Keratinocyte (primary cell): ENCODE data around the gene STX5. TPM values are rescaled to one million over a fixed set of nuclear protein-coding genes. Genes with fewer than 3 reads are reported as not detected.

Experiments
- DNase-seq: peaks from one replicate; pipeline ENCODE4 v3.0.0-alpha.2; 2011; ENCODE audit warnings: low read depth, missing footprints, low spot score
- FAIRE-seq: peaks from 2 replicates; lab custom pipeline; 2011; peaks lifted over from hg19 to GRCh38; lab: Jason Lieb, UNC
- H2AFZ ChIP-seq: 2 replicates; pipeline ENCODE4 v1.6.0; 2012; ENCODE audit warnings: low read length, control low read depth, inconsistent platforms; ENCODE audit not compliant: control insufficient read depth
- H3K27ac ChIP-seq: 2 replicates; pipeline ENCODE4 v1.5.1; 2011; ENCODE audit warnings: low read length; ENCODE audit not compliant: control insufficient read depth, insufficient read depth
- H3K27me3 ChIP-seq: 3 replicates; pipeline ENCODE4 v1.6.0; 2011; ENCODE audit warnings: low read length; ENCODE audit not compliant: control insufficient read depth, insufficient read depth; ENCODE audit errors: extremely low read depth
- H3K36me3 ChIP-seq, 2 experiments: 2 replicates in 1 of 2; 3 replicates in 1 of 2; pipeline ENCODE4 v1.5.1; 2011; ENCODE audit warnings: low read length in 2 of 2, mild to moderate bottlenecking in 1 of 2; ENCODE audit not compliant: control insufficient read depth in 2 of 2, insufficient read depth in 2 of 2; ENCODE audit errors: extremely low read depth in 1 of 2
- H3K4me1 ChIP-seq: 3 replicates; pipeline ENCODE4 v1.5.1; 2011; ENCODE audit warnings: low read length; ENCODE audit not compliant: control insufficient read depth, insufficient read depth; ENCODE audit errors: extremely low read depth
- H3K4me2 ChIP-seq: 3 replicates; pipeline ENCODE4 v1.6.0; 2011; ENCODE audit warnings: low read depth, low read length; ENCODE audit not compliant: control insufficient read depth, insufficient read depth; ENCODE audit errors: extremely low read depth
- H3K4me3 ChIP-seq, 3 experiments: fragments of 200-600 bp in 1 of 3; sonication (generic) in 1 of 3; 2 replicates in 2 of 3; 3 replicates in 1 of 3; pipeline ENCODE4 v1.5.1; 2011 to 2016; ENCODE audit warnings: low read length in 3 of 3, mild to moderate bottlenecking in 3 of 3, control low read depth in 2 of 3, inconsistent platforms in 1 of 3, low read depth in 1 of 3, mixed read lengths in 1 of 3, mixed run types in 1 of 3, moderate library complexity in 1 of 3; ENCODE audit not compliant: control insufficient read depth in 2 of 3, insufficient read depth in 2 of 3; ENCODE audit errors: extremely low read depth in 1 of 3
- H3K79me2 ChIP-seq: 2 replicates; pipeline ENCODE4 v1.6.0; 2012; ENCODE audit warnings: low read length; ENCODE audit not compliant: control insufficient read depth, insufficient read depth
- H3K9ac ChIP-seq: 3 replicates; pipeline ENCODE4 v1.6.0; 2011; ENCODE audit warnings: low read length; ENCODE audit not compliant: control insufficient read depth, insufficient read depth; ENCODE audit errors: extremely low read depth
- H3K9me1 ChIP-seq: 3 replicates; pipeline ENCODE4 v1.6.0; 2011; ENCODE audit warnings: low read length; ENCODE audit not compliant: control insufficient read depth, insufficient read depth; ENCODE audit errors: extremely low read depth
- H3K9me3 ChIP-seq: 2 replicates; pipeline ENCODE4 v1.5.1; 2012; ENCODE audit warnings: low read depth, low read length; ENCODE audit not compliant: control insufficient read depth
- H4K20me1 ChIP-seq: 3 replicates; pipeline ENCODE4 v1.6.0; 2011; ENCODE audit warnings: low read length; ENCODE audit not compliant: control insufficient read depth, insufficient read depth; ENCODE audit errors: extremely low read depth
- CTCF ChIP-seq, 3 experiments: IDR thresholded peaks in 1 of 3; conservative IDR thresholded peaks in 1 of 3; optimal IDR thresholded peaks in 1 of 3; 2 replicates in 2 of 3; 3 replicates in 1 of 3; pipeline versions ENCODE3 to v1.5.1; 2011; ENCODE audit warnings: low read length in 3 of 3, mild to moderate bottlenecking in 3 of 3, moderate library complexity in 2 of 3, control low read depth in 1 of 3, inconsistent platforms in 1 of 3; ENCODE audit not compliant: insufficient read depth in 2 of 3; ENCODE audit errors: extremely low read depth in 1 of 3
- EZH2 ChIP-seq: IDR thresholded peaks from one replicate; pipeline ENCODE4 v1.6.1; 2012; ENCODE audit warnings: inconsistent platforms, mild to moderate bottlenecking, low read length, moderate library complexity
- dilution Hi-C: fragments of 300-500 bp; cut with MboI; formaldehyde crosslinking; loops from one replicate; pipeline ENCODE4 v1.7.0; 2020; ENCODE audit warnings: low sequenced_read_pairs; ENCODE audit not compliant: extremely low pct_ligation_motif_present
- polyA plus RNA-seq, 5 experiments: library from polyadenylated mRNA; depleted of rRNA in 3 of 5; stranded (reverse) in 3 of 5; stranded (forward) in 1 of 5; unstranded in 1 of 5; fragments of >200 nt; gene quantifications; 1 replicate in 1 of 5; 2 replicates in 3 of 5; 3 replicates in 1 of 5; pipeline versions ENCODE4 v1.2.1 to v1.2.3, GENCODE V29; 2011 to 2012; ENCODE audit warnings: missing spikeins in 2 of 5, low read depth in 1 of 5, low replicate concordance in 1 of 5

The STX5 gene
- polyA plus RNA-seq, 1 donor (not counting 4 experiments of a cell fraction or from before 2014, with no cell fraction given) = 20.4 TPM

DNA sequence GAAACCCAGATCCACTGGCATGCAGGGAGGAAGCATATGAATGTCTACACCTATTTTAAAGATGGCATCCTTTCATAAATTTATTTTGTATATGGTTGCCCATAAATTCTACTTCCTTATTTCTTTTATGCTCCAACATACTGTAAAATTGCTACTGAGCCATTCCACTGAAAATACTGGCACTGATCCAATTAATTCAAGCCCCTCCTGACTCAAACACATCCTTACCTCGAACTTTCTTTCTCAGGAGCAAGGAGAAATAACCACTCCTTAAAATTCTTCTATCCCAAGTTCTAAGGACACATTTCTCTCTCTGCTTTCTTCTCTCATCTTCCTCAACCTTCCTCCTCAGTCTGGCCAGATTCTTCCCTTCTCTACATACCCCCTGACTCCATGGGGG, 21.1 kb downstream of the STX5 start:
- Histone ChIP-seq H3K9me3 (no peaks in the 10 kb centered on the region), H3K9ac (no peak overlapping the region), H3K4me3 (no peak overlapping the region), H4K20me1 (no peaks in the 10 kb centered on the region), H3K79me2 (no peaks in the 10 kb centered on the region), H3K4me2 (no peak overlapping the region), H3K4me1 (peaks cover 12% of the 10 kb centered on the region), H3K27me3 (no peaks in the 10 kb centered on the region), H3K27ac (no peak overlapping the region), H3K9me1 (no peaks in the 10 kb centered on the region), H3K36me3 (peaks cover 0 to 4% of the 10 kb centered on the region in 2 experiments), H2AFZ (no peak overlapping the region)
- FAIRE-seq (no peak), DNase-seq (no peak)
- TF ChIP-seq CTCF (optimal IDR thresholded peaks at IDR 0.05 in 1 of 3, IDR thresholded peaks at IDR 0.05 in 1 of 3, conservative IDR thresholded peaks at IDR 0.05 in 1 of 3; ENCODE audit: extremely low read depth in 1 of 3, insufficient read depth in 2 of 3, low read length in 3 of 3) (no peak), EZH2 (no peak)
- dilution Hi-C loops = no loop called here

DNA sequence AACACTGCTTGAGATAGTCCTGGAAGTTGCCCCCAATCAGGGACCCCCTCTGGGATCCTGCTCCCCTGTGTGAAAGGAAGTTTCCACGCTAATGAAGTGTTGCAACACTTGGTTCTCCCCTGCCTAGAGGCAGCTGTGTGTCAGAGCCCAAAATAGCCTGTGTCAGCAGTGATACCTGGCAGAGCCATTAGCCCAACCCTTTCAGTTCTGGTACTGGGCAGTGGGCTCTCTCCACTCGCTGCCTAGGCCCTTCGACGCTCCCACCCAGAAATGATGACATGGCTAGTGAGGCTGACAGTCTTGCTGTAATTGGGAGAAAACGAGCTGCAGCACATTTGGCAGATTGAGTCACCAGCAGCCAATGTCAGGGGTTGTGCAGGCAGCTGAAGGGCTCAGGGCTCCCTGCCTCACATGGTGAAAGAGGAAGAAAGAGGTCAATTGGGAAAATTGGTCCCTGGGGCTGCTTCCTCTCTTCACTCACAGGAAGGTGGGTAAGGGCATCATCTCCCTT, 25.2 kb downstream of the STX5 start:
- dilution Hi-C loops = no loop called here
- Histone ChIP-seq H3K9ac (peak overlapping the region; percentile 96), H3K79me2 (peaks cover 22% of the 10 kb centered on the region), H3K4me3 (peak overlapping the region in 1 of 3 experiments; percentile 99), H3K27ac (peak overlapping the region; percentile 80), H3K36me3 (peaks cover 6 to 18% of the 10 kb centered on the region in 2 experiments), H3K9me1 (no peaks in the 10 kb centered on the region), H2AFZ (no peak overlapping the region), H3K4me1 (peaks cover 20% of the 10 kb centered on the region), H3K27me3 (no peaks in the 10 kb centered on the region), H3K9me3 (no peaks in the 10 kb centered on the region), H3K4me2 (peak overlapping the region; percentile 98), H4K20me1 (peaks cover 6% of the 10 kb centered on the region)
- FAIRE-seq (no peak), DNase-seq (no peak)
- TF ChIP-seq CTCF (optimal IDR thresholded peaks at IDR 0.05 in 1 of 3, IDR thresholded peaks at IDR 0.05 in 1 of 3, conservative IDR thresholded peaks at IDR 0.05 in 1 of 3; ENCODE audit: extremely low read depth in 1 of 3, insufficient read depth in 2 of 3, low read length in 3 of 3) (no peak), EZH2 (no peak)
